ENCODE results near the gene AP1M1. TPM values are rescaled to one million over a fixed set of nuclear protein-coding genes. Genes with fewer than 3 reads are reported as not detected.

AP1M1 gene
- total RNA-seq, 2 donors from 2014 or later: 54.8 to 70.2 TPM

- Histone ChIP-seq H3K27ac (peak overlapping the region; percentile 58 to 85), H3K4me3 (no peak overlapping the region), H3K9me3 (no peaks in the 10 kb centered on the region), H3K4me1 (peaks cover 0 to 56% of the 10 kb centered on the region in 2 donors), H3K36me3 (no peaks in the 10 kb centered on the region), H3K27me3 (no peaks in the 10 kb centered on the region)
- no peak for DNase-seq (ENCODE audit: low spot score)
- TF ChIP-seq, protein P1, sequence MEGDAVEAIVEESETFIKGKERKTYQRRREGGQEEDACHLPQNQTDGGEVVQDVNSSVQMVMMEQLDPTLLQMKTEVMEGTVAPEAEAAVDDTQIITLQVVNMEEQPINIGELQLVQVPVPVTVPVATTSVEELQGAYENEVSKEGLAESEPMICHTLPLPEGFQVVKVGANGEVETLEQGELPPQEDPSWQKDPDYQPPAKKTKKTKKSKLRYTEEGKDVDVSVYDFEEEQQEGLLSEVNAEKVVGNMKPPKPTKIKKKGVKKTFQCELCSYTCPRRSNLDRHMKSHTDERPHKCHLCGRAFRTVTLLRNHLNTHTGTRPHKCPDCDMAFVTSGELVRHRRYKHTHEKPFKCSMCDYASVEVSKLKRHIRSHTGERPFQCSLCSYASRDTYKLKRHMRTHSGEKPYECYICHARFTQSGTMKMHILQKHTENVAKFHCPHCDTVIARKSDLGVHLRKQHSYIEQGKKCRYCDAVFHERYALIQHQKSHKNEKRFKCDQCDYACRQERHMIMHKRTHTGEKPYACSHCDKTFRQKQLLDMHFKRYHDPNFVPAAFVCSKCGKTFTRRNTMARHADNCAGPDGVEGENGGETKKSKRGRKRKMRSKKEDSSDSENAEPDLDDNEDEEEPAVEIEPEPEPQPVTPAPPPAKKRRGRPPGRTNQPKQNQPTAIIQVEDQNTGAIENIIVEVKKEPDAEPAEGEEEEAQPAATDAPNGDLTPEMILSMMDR (IDR thresholded peaks at IDR 0.05): no peak
Observed at GRCh38 chr19:16290692-16291091, 93.0 kb downstream of the AP1M1 start.

- Histone ChIP-seq H3K27me3 (no peaks in the 10 kb centered on the region), H3K4me3 (peak overlapping the region; percentile 3 to 33), H3K27ac (peak overlapping the region; percentile 85 to 89), H3K4me1 (peaks cover 0 to 40% of the 10 kb centered on the region in 2 donors), H3K9me3 (no peaks in the 10 kb centered on the region), H3K36me3 (no peaks in the 10 kb centered on the region)
- TF ChIP-seq, protein P1 (IDR thresholded peaks at IDR 0.05): no peak
- DNase-seq (ENCODE audit: low spot score): peak; percentile 94
Observed at GRCh38 chr19:16293118-16294091, 95.7 kb downstream of the AP1M1 start.

- no peaks in the 10 kb centered on the region for H3K9me3 ChIP-seq
- no peaks in the 10 kb centered on the region for H3K27me3 ChIP-seq
- no peak for DNase-seq (ENCODE audit: low spot score)
- H3K36me3 ChIP-seq: no peaks in the 10 kb centered on the region
- no peak overlapping the region for H3K4me3 ChIP-seq
- H3K27ac ChIP-seq: no peak overlapping the region
- H3K4me1 ChIP-seq: peaks cover 0 to 37% of the 10 kb centered on the region in 2 donors
- TF ChIP-seq, protein P1 (IDR thresholded peaks at IDR 0.05): no peak
Observed at GRCh38 chr19:16295057-16295456, 97.3 kb downstream of the AP1M1 start.

Other genes starting within 250 kb of the AP1M1 start
- gene OR10H4, start 248.9 kb upstream of the AP1M1 start, total RNA-seq: not detected
- 100 to 1,000 TPM; 163 to 194 TPM for gene TPM4, start 121.4 kb upstream of the AP1M1 start, total RNA-seq
- 10 to 100 TPM; 14.2 to 29.9 TPM for gene RAB8A, start 86.0 kb upstream of the AP1M1 start, total RNA-seq
- 1 to 10 TPM in 1 of 2 donors, not detected in 1; 1.1 TPM for gene HSH2D, start 54.2 kb upstream of the AP1M1 start, total RNA-seq
- not detected for gene CIB3, start 24.4 kb upstream of the AP1M1 start, total RNA-seq
- 10 to 100 TPM; 56.8 to 61.7 TPM for gene FAM32A, start 12.5 kb upstream of the AP1M1 start, total RNA-seq
- 10 to 100 TPM; 40.9 to 82.3 TPM for gene KLF2, start 126.9 kb downstream of the AP1M1 start, total RNA-seq

Measured in right atrium auricular region (tissue), 2 donors.